ENCODE results near the gene ODR4. TPM values are rescaled to one million over a fixed set of nuclear protein-coding genes. Genes with fewer than 3 reads are reported as not detected.
"Not testable (repeated sequence)": the region's sequence is repeated elsewhere in the genome, so short reads cannot be mapped to it uniquely, and the experiment has no call there.

ODR4 gene
- total RNA-seq (ENCODE audit: low replicate concordance), result 22.1 and 26.4 TPM in 2 replicates

GRCh38 chr1:186375152-186375928, at the start of gene ODR4, which contains the start of gene TPR:
TSS of gene ODR4 (plus strand) at chr1:186375838. CDS start at chr1:186379786, 3,948 bp downstream.
TSS of gene TPR (minus strand) at chr1:186375253. CDS start at chr1:186375028, 225 bp downstream.
- peak within 1 kb of the TSS; percentile 93 for H3K4me3 ChIP-seq (ENCODE audit: low read depth, low read length)
- TF ChIP-seq CTCF (IDR thresholded peaks at IDR 0.05; ENCODE audit: insufficient read depth, low read length), result peak; percentile 83
- DNase-seq (ENCODE audit: low read depth), result peak; percentile 100

- no peak for TF ChIP-seq CTCF (IDR thresholded peaks at IDR 0.05; ENCODE audit: insufficient read depth, low read length)
- no peak for DNase-seq (ENCODE audit: low read depth)
- no peak overlapping the region for H3K4me3 ChIP-seq (ENCODE audit: low read depth, low read length)
Observed at GRCh38 chr1:186326009-186326408, 49.6 kb upstream of the ODR4 start.

GRCh38 chr1:186327331-186327730, 48.3 kb upstream of the ODR4 start:
- no peak overlapping the region for H3K4me3 ChIP-seq (ENCODE audit: low read depth, low read length)
- TF ChIP-seq CTCF (IDR thresholded peaks at IDR 0.05; ENCODE audit: insufficient read depth, low read length), result no peak
- no peak for DNase-seq (ENCODE audit: low read depth)

GRCh38 chr1:186330758-186331157, 44.9 kb upstream of the ODR4 start:
- DNase-seq (ENCODE audit: low read depth), result no peak
- H3K4me3 ChIP-seq (ENCODE audit: low read depth, low read length), result no peak overlapping the region
- TF ChIP-seq CTCF (IDR thresholded peaks at IDR 0.05; ENCODE audit: insufficient read depth, low read length), result peak; percentile 61

- no peak for DNase-seq (ENCODE audit: low read depth)
- no peak for TF ChIP-seq CTCF (IDR thresholded peaks at IDR 0.05; ENCODE audit: insufficient read depth, low read length)
- no peak overlapping the region for H3K4me3 ChIP-seq (ENCODE audit: low read depth, low read length)
Observed at GRCh38 chr1:186337554-186337953, 38.1 kb upstream of the ODR4 start.

- no peak for DNase-seq (ENCODE audit: low read depth)
- TF ChIP-seq CTCF (IDR thresholded peaks at IDR 0.05; ENCODE audit: insufficient read depth, low read length), result no peak
- no peak overlapping the region for H3K4me3 ChIP-seq (ENCODE audit: low read depth, low read length)
Observed at GRCh38 chr1:186340772-186341171, 34.9 kb upstream of the ODR4 start.

GRCh38 chr1:186347837-186348691, 27.6 kb upstream of the ODR4 start:
- DNase-seq (ENCODE audit: low read depth), result peak; percentile 4
- not testable (repeated sequence) for H3K4me3 ChIP-seq (ENCODE audit: low read depth, low read length)

Data from fibroblast of the aortic adventitia (primary cell).